HEK293 (cell line): Measurements from ENCODE around the gene LAMP1.
"Not testable (repeated sequence)": the region's sequence is repeated elsewhere in the genome, so short reads cannot be mapped to it uniquely, and the experiment has no call there.

Experiments
- CTCF ChIA-PET: fragments of 350-600 bp; formaldehyde crosslinking; extraction: SDS; loops from one replicate; lab custom pipeline; 2021; ENCODE audit warnings: antibody characterized with exemption; lab: Yijun Ruan, JAX
- POLR2A ChIA-PET: fragments of 300-600 bp; formaldehyde crosslinking; extraction: SDS; loops from one replicate; lab custom pipeline; 2020; ENCODE audit warnings: antibody characterized with exemption, inconsistent platforms; lab: Yijun Ruan, JAX
- H3K27ac ChIP-seq: fragments of 200-500 bp; sonication (Bioruptor generic); 2 replicates; pipeline ENCODE4 v1.5.1; 2014; ENCODE audit warnings: low read depth, low read length, control low read depth, inconsistent platforms; ENCODE audit errors: extremely low read depth
- H3K36me3 ChIP-seq, 2 experiments: fragments of 200-500 bp in 1 of 2; sonication (Bioruptor generic) in 1 of 2; 1 replicate in 1 of 2; 2 replicates in 1 of 2; pipeline ENCODE4 v1.5.1; 2014 to 2017; ENCODE audit warnings: inconsistent platforms in 2 of 2, low read length in 2 of 2; ENCODE audit not compliant: control insufficient read depth in 2 of 2, insufficient read depth in 1 of 2
- H3K4me1 ChIP-seq: fragments of 200-500 bp; sonication (Bioruptor generic); 2 replicates; pipeline ENCODE4 v1.5.1; 2014; ENCODE audit warnings: mild to moderate bottlenecking, low read length, inconsistent platforms; ENCODE audit not compliant: control insufficient read depth, insufficient read depth
- H3K4me3 ChIP-seq: 2 replicates; pipeline ENCODE4 v1.5.1; 2011; ENCODE audit warnings: low read depth, mild to moderate bottlenecking, control low read depth, low read length, moderate library complexity
- H3K9me3 ChIP-seq: fragments of 200-500 bp; sonication (Bioruptor generic); 2 replicates; pipeline ENCODE4 v1.5.1; 2014; ENCODE audit warnings: low read depth, low read length, inconsistent platforms; ENCODE audit not compliant: control insufficient read depth, insufficient read depth
- FEZF1 ChIP-seq: fragments of 450-650 bp; formaldehyde crosslinking; IDR thresholded peaks from 2 replicates; pipeline ENCODE4 v1.5.1; 2016; ENCODE audit warnings: missing biosample characterization, missing genetic modification characterization
- GLI2 ChIP-seq: fragments of 450-650 bp; formaldehyde crosslinking; IDR thresholded peaks from 2 replicates; pipeline ENCODE4; 2017; ENCODE audit warnings: missing biosample characterization, missing genetic modification characterization, low read depth, borderline replicate concordance
- OVOL3 ChIP-seq: fragments of 450-650 bp; formaldehyde crosslinking; IDR thresholded peaks from 2 replicates; pipeline ENCODE4 v1.5.1; 2016; ENCODE audit warnings: missing biosample characterization, missing genetic modification characterization
- PRDM2 ChIP-seq: fragments of 450-650 bp; formaldehyde crosslinking; IDR thresholded peaks from 2 replicates; pipeline ENCODE4 v1.5.1; 2016; ENCODE audit warnings: missing biosample characterization, missing genetic modification characterization, borderline replicate concordance
- REST ChIP-seq: fragments of 450-650 bp; formaldehyde crosslinking; IDR thresholded peaks from 2 replicates; pipeline ENCODE4 v1.5.1; 2016; ENCODE audit warnings: missing biosample characterization, missing genetic modification characterization
- ZNF112 ChIP-seq: fragments of 450-650 bp; formaldehyde crosslinking; IDR thresholded peaks from 2 replicates; pipeline ENCODE4 v1.5.0; 2017; ENCODE audit warnings: missing biosample characterization, missing genetic modification characterization
- ZNF138 ChIP-seq: fragments of 450-650 bp; formaldehyde crosslinking; IDR thresholded peaks from 2 replicates; pipeline ENCODE4 v1.5.1; 2016; ENCODE audit warnings: missing biosample characterization, missing genetic modification characterization, borderline replicate concordance
- ZNF148 ChIP-seq: fragments of 450-650 bp; formaldehyde crosslinking; IDR thresholded peaks from 2 replicates; pipeline ENCODE4 v1.5.0; 2017; ENCODE audit warnings: missing biosample characterization, missing genetic modification characterization, borderline replicate concordance
- ZNF211 ChIP-seq: fragments of 450-650 bp; formaldehyde crosslinking; IDR thresholded peaks from 2 replicates; pipeline ENCODE4 v1.5.1; 2016; ENCODE audit warnings: low read depth, missing biosample characterization, missing genetic modification characterization
- ZNF221 ChIP-seq: fragments of 450-650 bp; formaldehyde crosslinking; IDR thresholded peaks from 2 replicates; pipeline ENCODE4 v1.5.1; 2017; ENCODE audit warnings: missing biosample characterization, missing genetic modification characterization, borderline replicate concordance
- ZNF23 ChIP-seq: fragments of 450-650 bp; formaldehyde crosslinking; IDR thresholded peaks from 2 replicates; pipeline ENCODE4 v1.5.1; 2016; ENCODE audit warnings: missing biosample characterization, missing genetic modification characterization, borderline replicate concordance
- ZNF37A ChIP-seq: fragments of 450-650 bp; IDR thresholded peaks from 2 replicates; pipeline ENCODE4 v1.5.1; 2018; ENCODE audit warnings: missing biosample characterization, missing genetic modification characterization
- ZNF549 ChIP-seq: fragments of 450-650 bp; IDR thresholded peaks from 2 replicates; pipeline ENCODE4 v1.5.1; 2018; ENCODE audit warnings: missing biosample characterization, missing genetic modification characterization, mild to moderate bottlenecking, inconsistent platforms, moderate library complexity
- ZNF596 ChIP-seq: fragments of 450-650 bp; IDR thresholded peaks from 2 replicates; pipeline ENCODE4 v1.5.0; 2018; ENCODE audit warnings: missing biosample characterization, mild to moderate bottlenecking, missing genetic modification characterization, moderate library complexity
- ZNF707 ChIP-seq: fragments of 450-650 bp; formaldehyde crosslinking; IDR thresholded peaks from 2 replicates; pipeline ENCODE4 v1.5.1; 2016; ENCODE audit warnings: missing biosample characterization, missing genetic modification characterization
- ZSCAN16 ChIP-seq: fragments of 450-650 bp; formaldehyde crosslinking; IDR thresholded peaks from 2 replicates; pipeline ENCODE4 v1.5.1; 2016; ENCODE audit warnings: missing biosample characterization, missing genetic modification characterization
- ZSCAN5A ChIP-seq: fragments of 450-650 bp; formaldehyde crosslinking; IDR thresholded peaks from 2 replicates; pipeline ENCODE4 v1.5.1; 2016; ENCODE audit warnings: missing biosample characterization, missing genetic modification characterization

Gene LAMP1

GRCh38 chr13:113367771-113368170 is 70.7 kb downstream of the LAMP1 start:
- ChIA-PET POLR2A (no interaction called here), CTCF (interaction anchor here (0.7 kb wide), 1 partner anchor 24 kb away, joined by 4 read pairs; no protein-coding TSS in a partner anchor)
- Histone ChIP-seq H3K4me3 (no peak overlapping the region), H3K36me3 (no peaks in the 10 kb centered on the region), H3K4me1 (no peaks in the 10 kb centered on the region), H3K9me3 (no peaks in the 10 kb centered on the region), H3K27ac (no peak overlapping the region)
- no peak for TF ChIP-seq ZNF138
- no peak for TF ChIP-seq ZNF112 (tag by site-specific recombination)
- TF ChIP-seq ZNF596 (tag by site-specific recombination) = no peak
- TF ChIP-seq GLI2 (tag by site-specific recombination) = no peak
- no peak for TF ChIP-seq OVOL3 (tag by site-specific recombination)
- TF ChIP-seq ZNF23 (tag by site-specific recombination) = no peak
- TF ChIP-seq ZNF37A = no peak
- TF ChIP-seq REST (tag by site-specific recombination) = no peak
- TF ChIP-seq ZSCAN5A (tag by site-specific recombination) = no peak
- no peak for TF ChIP-seq ZSCAN16 (tag by site-specific recombination)
- TF ChIP-seq ZNF211 (tag by site-specific recombination) = no peak
- no peak for TF ChIP-seq FEZF1
- no peak for TF ChIP-seq PRDM2 (tag by site-specific recombination)
- no peak for TF ChIP-seq ZNF549 (tag by site-specific recombination)
- no peak for TF ChIP-seq ZNF221 (tag by site-specific recombination)
- no peak for TF ChIP-seq ZNF148
- TF ChIP-seq ZNF707 (tag by site-specific recombination) = no peak

GRCh38 chr13:113368353-113368752 is 71.3 kb downstream of the LAMP1 start:
- H3K9me3 ChIP-seq, H3K27ac ChIP-seq, POLR2A ChIA-PET, H3K4me3 ChIP-seq, H3K36me3 ChIP-seq, H3K4me1 ChIP-seq: not testable (repeated sequence)
- CTCF ChIA-PET = interaction anchor here (0.6 kb wide), 1 partner anchor 94 kb away, joined by 4 read pairs; no protein-coding TSS in a partner anchor
